GM12874 (cell line): ENCODE data around the gene TRPT1.

Source experiments
- CTCF ChIP-seq: IDR thresholded peaks from 2 replicates; pipeline ENCODE4 v1.5.1; 2011; ENCODE audit warnings: low read depth, mild to moderate bottlenecking, control low read depth, low read length, moderate library complexity; ENCODE audit not compliant: insufficient read depth

Gene TRPT1

DNA sequence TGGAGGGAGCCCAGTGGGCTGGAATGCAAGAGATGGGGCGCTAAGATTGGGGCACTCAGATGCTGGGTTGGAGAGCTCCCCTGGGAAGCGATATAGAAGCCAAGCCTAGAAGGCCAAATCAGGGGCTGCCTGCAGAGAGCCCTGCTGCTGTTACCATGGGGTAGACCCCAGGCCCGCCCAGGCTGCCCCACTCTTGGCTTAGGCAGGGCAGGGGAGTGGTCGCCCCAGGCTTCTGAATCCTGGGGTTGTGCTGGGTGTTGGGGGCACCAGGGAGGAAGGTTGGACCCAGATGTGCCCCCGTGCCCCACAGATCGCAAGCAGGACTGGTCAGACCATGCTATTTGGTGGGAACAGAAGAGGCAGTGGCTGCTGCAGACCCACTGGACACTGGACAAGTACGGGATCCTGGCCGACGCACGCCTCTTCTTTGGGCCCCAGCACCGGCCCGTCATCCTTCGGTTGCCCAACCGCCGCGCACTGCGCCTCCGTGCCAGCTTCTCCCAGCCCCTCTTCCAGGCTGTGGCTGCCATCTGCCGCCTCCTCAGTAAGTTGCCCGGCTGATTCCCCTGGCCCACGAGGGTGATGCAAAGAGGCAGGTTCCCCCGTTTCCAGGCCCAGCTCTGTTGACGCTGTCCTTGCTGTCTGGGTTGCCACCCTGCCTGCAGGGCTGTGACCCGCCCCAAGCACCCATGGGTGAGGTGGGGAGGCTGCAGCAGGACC is 15.5 kb downstream of the TRPT1 start:
- no peak for TF ChIP-seq CTCF

GRCh38 chr11:64209563-64209843 is 16.5 kb downstream of the TRPT1 start:
- TF ChIP-seq CTCF, result no peak

DNA sequence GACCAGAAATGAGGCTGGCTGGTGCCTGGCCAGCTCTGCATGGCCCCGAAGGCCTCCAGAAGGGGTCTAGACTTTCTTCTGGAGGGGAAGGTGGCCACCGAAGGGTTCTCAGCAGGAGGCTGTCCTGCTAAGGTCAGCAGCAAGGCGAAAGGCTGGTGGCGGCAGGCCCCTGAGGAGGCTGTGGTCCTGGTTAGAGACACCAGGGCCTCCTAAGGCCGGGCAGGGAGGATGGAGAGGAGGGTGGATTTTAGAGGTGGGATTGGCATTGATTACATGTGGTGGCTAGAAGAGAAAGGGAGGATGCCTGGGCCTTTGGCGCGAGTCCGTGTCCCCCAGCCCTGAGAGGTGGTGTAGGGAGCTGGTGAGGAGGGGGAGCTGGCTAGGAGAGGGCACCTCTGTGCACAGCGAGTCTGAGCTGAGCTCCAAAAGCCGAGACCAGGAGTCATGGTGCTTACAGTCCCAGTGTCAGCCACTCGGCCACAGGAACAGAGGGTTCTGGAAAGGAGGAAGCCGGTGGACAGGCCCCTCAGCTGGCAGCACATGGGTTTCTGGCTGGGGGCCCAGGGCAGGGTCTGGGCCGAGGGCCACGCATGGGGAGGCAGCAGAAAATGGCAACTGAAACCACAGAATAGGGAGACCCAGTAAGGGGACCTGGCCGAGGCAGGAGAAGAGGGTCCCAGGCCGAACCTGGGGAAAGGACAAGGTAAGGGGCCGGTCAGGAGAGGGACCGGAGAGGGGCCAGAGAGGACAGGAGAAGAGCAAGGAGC is 17.0 kb downstream of the TRPT1 start:
- no peak for TF ChIP-seq CTCF

DNA sequence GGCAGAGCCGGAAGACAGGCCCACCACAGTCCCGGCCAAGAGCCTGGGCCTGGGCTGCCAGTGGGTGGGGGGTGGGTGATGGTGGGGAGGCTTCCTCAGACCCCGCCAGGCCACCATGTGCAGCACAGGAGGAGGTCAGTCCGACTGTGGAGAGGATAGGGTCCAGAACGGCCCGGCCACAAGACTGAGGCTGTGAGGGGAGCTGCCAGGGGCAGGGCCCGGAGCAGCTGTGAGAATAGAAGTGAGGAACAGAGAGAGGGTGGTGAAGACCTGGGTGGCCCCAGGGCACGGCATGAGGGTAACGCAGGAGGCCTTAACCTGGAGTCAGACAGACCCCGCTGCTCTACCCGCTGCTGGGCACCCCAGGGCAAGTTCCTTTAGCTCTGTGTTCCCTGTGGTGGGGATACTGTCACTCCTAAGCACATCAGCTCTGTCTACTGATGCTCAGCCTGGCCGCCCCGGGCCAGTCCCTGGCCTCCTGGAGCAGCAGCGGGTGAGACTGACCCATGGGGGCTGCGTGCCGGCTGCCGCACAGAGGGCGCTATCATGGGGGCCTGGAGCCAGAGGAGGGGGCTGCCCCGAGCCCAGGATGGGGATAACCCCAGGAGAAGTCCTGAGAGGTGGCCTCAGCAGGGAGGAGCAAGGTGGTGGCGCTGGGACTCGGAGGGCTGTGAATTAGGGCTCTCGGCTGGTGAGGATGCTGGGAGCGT is 17.7 kb downstream of the TRPT1 start:
- TF ChIP-seq CTCF, result no peak

GRCh38 chr11:64207256-64208085 is 18.5 kb downstream of the TRPT1 start:
- no peak for TF ChIP-seq CTCF

DNA sequence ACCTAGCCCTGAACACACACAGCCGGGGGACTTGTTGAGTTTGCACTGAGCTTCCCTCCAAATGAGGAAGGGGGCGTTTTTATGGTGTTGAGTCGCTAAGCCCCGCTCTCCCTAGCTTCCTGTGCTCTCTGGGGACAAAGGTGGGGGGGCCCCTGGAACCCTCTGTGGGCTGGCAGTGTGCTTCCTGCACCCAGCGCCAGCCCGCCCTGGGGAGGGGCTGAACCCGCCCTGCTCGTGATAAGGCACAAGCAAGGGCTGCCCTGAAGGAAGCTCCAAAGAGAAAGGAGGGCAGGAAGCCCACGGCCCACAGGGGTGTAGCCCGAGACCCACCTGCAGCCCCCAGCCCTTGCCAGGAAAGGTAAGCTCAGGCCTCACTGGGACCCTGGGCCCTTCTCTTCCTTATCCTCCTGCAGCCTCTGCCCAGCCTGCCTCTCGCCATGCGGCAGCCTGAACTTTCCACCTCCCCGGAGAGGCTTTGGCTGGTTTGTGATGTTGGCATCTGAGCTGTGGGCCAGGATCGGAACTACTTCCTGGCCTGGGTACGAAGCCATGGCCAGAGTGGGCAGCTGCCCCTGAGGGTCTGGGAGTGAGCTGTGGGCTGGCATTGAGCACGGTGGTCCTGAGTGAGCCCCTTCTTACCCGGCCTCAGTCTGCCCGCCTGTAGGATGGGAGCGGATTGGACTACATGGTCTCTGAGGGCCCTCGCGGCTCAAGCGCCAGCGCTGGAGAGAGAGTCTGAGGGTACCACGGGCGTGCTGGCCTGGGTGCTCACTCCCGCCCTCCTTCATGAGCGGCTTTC is 19.3 kb downstream of the TRPT1 start, which contains the start of gene FERMT3:
Gene FERMT3, plus strand, starts transcription at position 265 of the 799 bp plus-strand sequence. CDS start 644 bp downstream, outside the sequence.
- no peak for TF ChIP-seq CTCF
